ENCODE measurements around the gene MAST1.

Gene MAST1

DNA sequence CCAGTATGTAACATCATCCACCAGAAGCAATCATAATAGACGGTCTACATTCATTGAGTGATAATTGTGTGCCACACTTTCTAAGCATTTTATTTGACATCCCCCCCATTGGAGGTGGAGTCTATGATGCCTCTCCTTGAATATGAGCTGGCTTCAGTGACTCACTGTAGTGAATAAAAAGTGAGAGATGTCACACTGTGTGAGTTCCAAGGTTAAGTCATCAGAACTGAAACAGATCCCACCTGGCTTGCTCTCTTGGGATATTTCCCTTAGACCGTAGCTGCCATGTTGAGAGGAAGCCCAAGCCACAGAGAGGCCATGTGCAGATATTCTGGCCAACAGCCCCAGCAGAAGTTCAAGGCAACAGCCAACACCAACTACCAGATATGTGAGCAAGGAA, 16.6 kb upstream of the MAST1 start:
- H3K4me3 ChIP-seq (ENCODE audit: low read depth, low read length): no peak overlapping the region
- no peak for DNase-seq (ENCODE audit: low read depth, low spot score)
- in situ Hi-C loops (cut with HindIII; ENCODE audit: low sequenced_read_pairs): no loop called here
- TF ChIP-seq, protein P1, sequence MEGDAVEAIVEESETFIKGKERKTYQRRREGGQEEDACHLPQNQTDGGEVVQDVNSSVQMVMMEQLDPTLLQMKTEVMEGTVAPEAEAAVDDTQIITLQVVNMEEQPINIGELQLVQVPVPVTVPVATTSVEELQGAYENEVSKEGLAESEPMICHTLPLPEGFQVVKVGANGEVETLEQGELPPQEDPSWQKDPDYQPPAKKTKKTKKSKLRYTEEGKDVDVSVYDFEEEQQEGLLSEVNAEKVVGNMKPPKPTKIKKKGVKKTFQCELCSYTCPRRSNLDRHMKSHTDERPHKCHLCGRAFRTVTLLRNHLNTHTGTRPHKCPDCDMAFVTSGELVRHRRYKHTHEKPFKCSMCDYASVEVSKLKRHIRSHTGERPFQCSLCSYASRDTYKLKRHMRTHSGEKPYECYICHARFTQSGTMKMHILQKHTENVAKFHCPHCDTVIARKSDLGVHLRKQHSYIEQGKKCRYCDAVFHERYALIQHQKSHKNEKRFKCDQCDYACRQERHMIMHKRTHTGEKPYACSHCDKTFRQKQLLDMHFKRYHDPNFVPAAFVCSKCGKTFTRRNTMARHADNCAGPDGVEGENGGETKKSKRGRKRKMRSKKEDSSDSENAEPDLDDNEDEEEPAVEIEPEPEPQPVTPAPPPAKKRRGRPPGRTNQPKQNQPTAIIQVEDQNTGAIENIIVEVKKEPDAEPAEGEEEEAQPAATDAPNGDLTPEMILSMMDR (IDR thresholded peaks at IDR 0.05; ENCODE audit: low read depth, low read length): no peak

- H3K4me3 ChIP-seq (ENCODE audit: low read depth, low read length): no peak overlapping the region
- DNase-seq (ENCODE audit: low read depth, low spot score): no peak
- TF ChIP-seq, protein P1 (IDR thresholded peaks at IDR 0.05; ENCODE audit: low read depth, low read length): peak; percentile 47
- in situ Hi-C loops (cut with HindIII; ENCODE audit: low sequenced_read_pairs): no loop called here
Measured at GRCh38 chr19:12825254-12826131, 12.8 kb upstream of the MAST1 start.

- in situ Hi-C loops (cut with HindIII; ENCODE audit: low sequenced_read_pairs): no loop called here
- no peak for DNase-seq (ENCODE audit: low read depth, low spot score)
- H3K4me3 ChIP-seq (ENCODE audit: low read depth, low read length): no peak overlapping the region
- TF ChIP-seq, protein P1 (IDR thresholded peaks at IDR 0.05; ENCODE audit: low read depth, low read length): no peak
Measured at GRCh38 chr19:12828494-12828893, 9.8 kb upstream of the MAST1 start.

DNA sequence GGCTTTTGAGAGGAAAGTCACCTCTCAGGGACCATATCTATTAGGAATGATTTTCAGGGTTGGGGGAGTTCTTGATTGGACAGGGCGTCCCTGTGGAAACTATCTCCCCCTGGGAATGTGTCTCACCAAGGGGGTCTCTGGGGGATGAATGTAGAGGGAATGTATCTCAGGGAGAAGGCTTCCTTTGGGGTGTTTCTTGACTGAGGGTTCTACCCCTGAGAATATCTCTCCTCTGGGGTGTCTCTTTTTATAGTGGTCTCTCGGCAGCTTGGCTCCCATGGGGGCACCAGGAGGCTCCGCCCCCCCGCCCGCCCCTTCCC, 4.9 kb upstream of the MAST1 start:
- TF ChIP-seq, protein P1 (IDR thresholded peaks at IDR 0.05; ENCODE audit: low read depth, low read length): no peak
- H3K4me3 ChIP-seq (ENCODE audit: low read depth, low read length): no peak overlapping the region
- in situ Hi-C loops (cut with HindIII; ENCODE audit: low sequenced_read_pairs): no loop called here
- no peak for DNase-seq (ENCODE audit: low read depth, low spot score)

- in situ Hi-C loops (cut with HindIII; ENCODE audit: low sequenced_read_pairs): no loop called here
- DNase-seq (ENCODE audit: low read depth, low spot score): no peak
- TF ChIP-seq, protein P1 (IDR thresholded peaks at IDR 0.05; ENCODE audit: low read depth, low read length): no peak
Measured at GRCh38 chr19:12833738-12834565, 4.4 kb upstream of the MAST1 start.

DNA sequence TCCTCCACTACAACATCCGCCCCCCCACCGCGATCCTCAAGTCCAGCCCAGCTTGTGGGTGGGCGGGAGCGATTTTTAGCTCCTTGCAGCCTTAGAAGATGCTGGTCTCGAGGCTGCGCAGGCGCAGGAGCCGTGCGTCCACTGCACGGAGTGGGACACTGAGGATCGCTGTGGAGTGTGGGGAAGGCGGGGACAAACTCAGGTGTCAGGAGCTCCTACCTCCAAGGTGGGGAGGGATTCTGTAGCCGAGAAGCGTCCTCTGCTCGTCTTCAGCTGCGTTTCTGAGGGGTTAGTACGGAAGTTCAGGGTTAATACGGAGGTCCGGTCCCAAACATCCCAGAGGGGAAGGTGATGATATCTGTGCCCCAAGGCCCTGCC, 3.8 kb upstream of the MAST1 start, which contains the start of gene RTBDN:
RTBDN (minus strand) TSS at position 14 of the 378 bp plus-strand sequence. CDS start 4,600 bp downstream, outside the sequence.
- peak within 1 kb of the TSS; percentile 31 for H3K4me3 ChIP-seq (ENCODE audit: low read depth, low read length)

More at GRCh38 chr19:12833738-12834565, 4.4 kb upstream of the MAST1 start:
- peak overlapping the region; percentile 31 for H3K4me3 ChIP-seq (ENCODE audit: low read depth, low read length)

More for the DNA sequence above, 3.8 kb upstream of the MAST1 start, which contains the start of gene RTBDN:
- TF ChIP-seq, protein P1 (IDR thresholded peaks at IDR 0.05; ENCODE audit: low read depth, low read length): no peak
- in situ Hi-C loops (cut with HindIII; ENCODE audit: low sequenced_read_pairs): no loop called here
- DNase-seq (ENCODE audit: low read depth, low spot score): no peak
